HepG2 (cell line): ENCODE data around the gene ADGRE3. TPM values are rescaled to one million over a fixed set of nuclear protein-coding genes. Genes with fewer than 3 reads are reported as not detected.

Experiments
- ATAC-seq: fragments of 200-7000 bp; cut with Tn5 transposase; 3 replicates; pipeline ENCODE4 v1.9.1; 2020; ENCODE audit warnings: mild to moderate bottlenecking, moderate library complexity
- BruUV-seq: library from RNA; stranded (reverse); fragments of 400-500 nt; replicated peaks from 2 replicates; lab custom pipeline; 2021; lab: Mats Ljungman, UMichigan
- CTCF ChIA-PET: fragments of 300-600 bp; formaldehyde crosslinking; extraction: SDS; loops from one replicate; lab custom pipeline; 2021; ENCODE audit warnings: low total read pairs, inconsistent platforms, low intra/inter-chr PET ratio; lab: Yijun Ruan, JAX
- POLR2A ChIA-PET: fragments of 350-600 bp; sonication (Branson Sonifier 250); formaldehyde crosslinking; loops from one replicate; lab custom pipeline; 2020; ENCODE audit warnings: antibody characterized with exemption, inconsistent platforms; lab: Yijun Ruan, JAX
- DNase-seq: peaks from one replicate; pipeline ENCODE4 v3.0.0-alpha.2; 2015; ENCODE audit warnings: low spot score
- FAIRE-seq: peaks from 3 replicates; lab custom pipeline; 2011; peaks lifted over from hg19 to GRCh38; lab: Jason Lieb, UNC
- H2AFZ ChIP-seq: one replicate; pipeline ENCODE4 v1.6.1; 2011; ENCODE audit warnings: low read length, inconsistent platforms
- H3K27ac ChIP-seq: fragments of 300-600 bp; 3 replicates; pipeline ENCODE4 v1.8.0; 2011; ENCODE audit warnings: mixed run types, mild to moderate bottlenecking, mixed read lengths, low read length, inconsistent platforms; ENCODE audit not compliant: insufficient read depth; ENCODE audit errors: extremely low read length
- H3K27me3 ChIP-seq, 2 experiments: fragments of 200-600 bp in 1 of 2; 2 replicates in 1 of 2; 3 replicates in 1 of 2; pipeline versions ENCODE4 v1.6.0 to v1.8.0; 2011; ENCODE audit warnings: low read length in 2 of 2, mild to moderate bottlenecking in 2 of 2, moderate library complexity in 2 of 2, inconsistent platforms in 1 of 2; ENCODE audit not compliant: insufficient read depth in 2 of 2, control insufficient read depth in 1 of 2
- H3K36me3 ChIP-seq, 2 experiments: fragments of 200-600 bp in 1 of 2; replicated peaks in 1 of 2; 2 replicates in 1 of 2; 3 replicates in 1 of 2; pipeline versions ENCODE4 v1.5.1 to v1.8.0; 2011; ENCODE audit warnings: low read length in 2 of 2, inconsistent platforms in 1 of 2; ENCODE audit not compliant: insufficient read depth in 2 of 2, control insufficient read depth in 1 of 2
- H3K4me1 ChIP-seq: 2 replicates; pipeline ENCODE4 v1.5.1; 2012; ENCODE audit warnings: low read length, inconsistent platforms; ENCODE audit not compliant: insufficient read depth
- H3K4me2 ChIP-seq: 2 replicates; pipeline ENCODE4 v1.6.0; 2011; ENCODE audit warnings: low read depth, low read length, inconsistent platforms
- H3K4me3 ChIP-seq, 3 experiments: fragments of 200-600 bp in 1 of 3; sonication (generic), shearing (Covaris generic) in 1 of 3; replicated peaks in 1 of 3; 2 replicates each; pipeline ENCODE4 v1.5.1; 2011 to 2016; ENCODE audit warnings: low read length in 3 of 3, inconsistent platforms in 2 of 3, low read depth in 2 of 3, mild to moderate bottlenecking in 2 of 3, control low read depth in 1 of 3, mixed read lengths in 1 of 3; ENCODE audit not compliant: insufficient read depth in 1 of 3
- H3K79me2 ChIP-seq: one replicate; pipeline ENCODE4 v1.6.1; 2011; ENCODE audit warnings: low read length, inconsistent platforms; ENCODE audit not compliant: insufficient read depth
- H3K9ac ChIP-seq: 2 replicates; pipeline ENCODE4 v1.6.0; 2011; ENCODE audit warnings: mild to moderate bottlenecking, low read depth, low read length, inconsistent platforms; ENCODE audit not compliant: insufficient read depth
- H3K9me3 ChIP-seq: 2 replicates; pipeline ENCODE4 v1.5.1; 2012; ENCODE audit warnings: mild to moderate bottlenecking, low read length
- H4K20me1 ChIP-seq: 2 replicates; pipeline ENCODE4 v1.6.0; 2011; ENCODE audit warnings: inconsistent platforms, mild to moderate bottlenecking, low read length, moderate library complexity; ENCODE audit not compliant: insufficient read depth
- CC2D1A ChIP-seq: sonication (generic); formaldehyde crosslinking; IDR thresholded peaks from 2 replicates; pipeline ENCODE4 v1.8.1; 2023; ENCODE audit warnings: mild to moderate bottlenecking, missing genetic modification reagents
- CHCHD3 ChIP-seq: sonication (generic); formaldehyde crosslinking; IDR thresholded peaks from 2 replicates; pipeline ENCODE4 v1.8.0; 2022; ENCODE audit warnings: mild to moderate bottlenecking, missing genetic modification reagents, moderate library complexity
- GATAD2A ChIP-seq: IDR thresholded peaks from 2 replicates; pipeline ENCODE4 v1.6.1; 2016
- HNRNPUL1 ChIP-seq: fragments of 200-400 bp; formaldehyde crosslinking; IDR thresholded peaks from 2 replicates; pipeline ENCODE4 v1.6.1; 2017; ENCODE audit warnings: low read depth, mild to moderate bottlenecking, low read length, moderate library complexity
- HOXA9 ChIP-seq: sonication (generic); formaldehyde crosslinking; IDR thresholded peaks from 2 replicates; pipeline ENCODE4 v1.8.1; 2022; ENCODE audit warnings: missing genetic modification reagents, mild to moderate bottlenecking, moderate library complexity, borderline replicate concordance
- NR2F6 ChIP-seq, 2 experiments: IDR thresholded peaks; 2 replicates each; pipeline ENCODE4 v1.6.1; 2016; ENCODE audit warnings: antibody characterized with exemption in 1 of 2, mild to moderate bottlenecking in 1 of 2
- SMAD1 ChIP-seq: sonication (generic); formaldehyde crosslinking; IDR thresholded peaks from 2 replicates; pipeline ENCODE4 v1.4.0; 2020; ENCODE audit warnings: missing genetic modification reagents, low read depth, mild to moderate bottlenecking, borderline replicate concordance
- SRY ChIP-seq: sonication (generic); formaldehyde crosslinking; IDR thresholded peaks from 2 replicates; pipeline ENCODE4 v1.8.0; 2022; ENCODE audit warnings: mild to moderate bottlenecking, missing genetic modification reagents
- TOPORS ChIP-seq: sonication (generic); formaldehyde crosslinking; IDR thresholded peaks from 2 replicates; pipeline ENCODE4 v1.8.0; 2023; ENCODE audit warnings: mild to moderate bottlenecking, missing genetic modification reagents
- TRIM24 ChIP-seq: sonication (generic); formaldehyde crosslinking; IDR thresholded peaks from 2 replicates; pipeline ENCODE4 v1.8.0; 2022; ENCODE audit warnings: mild to moderate bottlenecking, missing genetic modification reagents
- ZNF549 ChIP-seq: sonication (generic); formaldehyde crosslinking; IDR thresholded peaks from 2 replicates; pipeline ENCODE4 v1.5.0; 2020; ENCODE audit warnings: missing genetic modification reagents
- ZNF674 ChIP-seq: sonication (generic); formaldehyde crosslinking; IDR thresholded peaks from 2 replicates; pipeline ENCODE4 v1.5.0; 2020; ENCODE audit warnings: low read depth, mild to moderate bottlenecking, missing genetic modification reagents
- WGBS: methylation state at CpG from one replicate; pipeline ENCODE4 v1.1.6; 2017; ENCODE audit warnings: low lambda C conversion rate; 5-methylcytosine and 5-hydroxymethylcytosine counted together
- in situ Hi-C: cut with HindIII; loops from 2 replicates; pipeline ENCODE4 v1.10.0; 2017; ENCODE audit warnings: low pct_unique_long_range_greater_than_20kb; ENCODE audit not compliant: extremely low pct_ligation_motif_present
- intact Hi-C: fragments of 100-400 bp; cut with micrococcal nuclease; formaldehyde crosslinking; loops from one replicate; pipeline ENCODE4 v1.10.0; 2022; ENCODE audit not compliant: unreplicated experiment
- polyA plus RNA-seq, 8 experiments: library from polyadenylated mRNA; depleted of rRNA in 3 of 8; stranded (reverse) in 7 of 8; unstranded in 1 of 8; fragments of >200 nt; fragmentation: Illumina TruSeq in 4 of 8; extraction: Trizol in 4 of 8; gene quantifications; 2 replicates each; pipeline versions ENCODE4 v1.2.1 to v1.2.3, GENCODE V29; 2011 to 2016; ENCODE audit warnings: low read depth in 4 of 8, missing spikeins in 1 of 8, mixed read lengths in 1 of 8; ENCODE audit not compliant: insufficient read depth in 1 of 8
- total RNA-seq, 5 experiments: library from RNA; depleted of rRNA; stranded (reverse); fragments of >200 nt; fragmentation: Illumina TruSeq; extraction: Trizol; gene quantifications; 2 replicates each; pipeline ENCODE4 v1.2.3, GENCODE V29; 2016; ENCODE audit warnings: low read depth in 1 of 5
- TF ChIP-seq, protein P1 (sequence below): sonication (generic); formaldehyde crosslinking; IDR thresholded peaks from 2 replicates; pipeline ENCODE4 v1.4.0; 2020; ENCODE audit warnings: missing genetic modification reagents, mild to moderate bottlenecking, borderline replicate concordance
- TF ChIP-seq, protein P2 (sequence below): sonication (generic); formaldehyde crosslinking; IDR thresholded peaks from 2 replicates; pipeline ENCODE4 v1.8.1; 2023; ENCODE audit warnings: mild to moderate bottlenecking, inconsistent platforms, moderate library complexity, missing genetic modification reagents, borderline replicate concordance
- TF ChIP-seq, protein P3 (sequence below): sonication (generic); formaldehyde crosslinking; IDR thresholded peaks from 2 replicates; pipeline ENCODE4 v1.5.1; 2020; ENCODE audit warnings: mild to moderate bottlenecking, missing genetic modification reagents, moderate library complexity
- TF ChIP-seq, protein P4 (sequence below): IDR thresholded peaks from 2 replicates; pipeline ENCODE4 v1.6.1; 2016; ENCODE audit warnings: low read depth, borderline replicate concordance
- TF ChIP-seq, protein P5 (sequence below): sonication (generic); formaldehyde crosslinking; IDR thresholded peaks from 2 replicates; pipeline ENCODE4 v1.9.0; 2021; ENCODE audit warnings: missing genetic modification reagents, borderline replicate concordance

The ADGRE3 gene
- total and polyA plus RNA-seq, 2 of the 13 experiments (the other 11 are each of a cell fraction or from before 2014, with no cell fraction given) = not detected

DNA sequence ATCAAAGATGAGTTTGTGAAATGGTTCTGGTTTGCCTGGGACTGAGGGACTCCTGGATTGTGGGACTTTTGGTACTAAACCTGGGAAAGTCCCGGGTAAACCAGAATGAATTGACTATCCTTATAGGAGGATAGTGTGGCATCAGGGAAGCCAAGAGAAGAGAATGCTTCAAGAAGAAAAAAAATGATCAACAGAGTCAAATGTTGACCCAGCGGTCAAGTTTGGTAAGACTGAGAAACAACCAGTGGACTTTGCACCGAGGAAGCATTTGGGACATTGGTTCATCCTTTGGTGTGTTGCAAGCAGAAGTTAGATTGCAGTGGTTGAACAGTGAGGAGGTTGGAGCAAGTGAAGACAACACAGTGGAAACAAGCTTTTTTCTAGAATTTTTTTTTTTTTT is 58.2 kb downstream of the ADGRE3 start:
- Histone ChIP-seq H3K4me1 (peaks cover 16% of the 10 kb centered on the region), H4K20me1 (no peaks in the 10 kb centered on the region), H3K9ac (no peak overlapping the region), H2AFZ (no peak overlapping the region), H3K4me3 (no peak overlapping the region), H3K27me3 (no peaks in the 10 kb centered on the region), H3K9me3 (peaks cover 14% of the 10 kb centered on the region), H3K36me3 (no peaks in the 10 kb centered on the region), H3K79me2 (no peaks in the 10 kb centered on the region), H3K4me2 (no peak overlapping the region), H3K27ac (peak overlapping the region; percentile 18)
- DNase-seq = peak; percentile 80
- intact Hi-C loops (no loop called here), in situ Hi-C loops (no loop called here)
- WGBS = 1% methylated on average over 3 of the region's 3 CpGs
- BruUV-seq = no TSS peak
- POLR2A ChIA-PET = interaction anchor here (1.0 kb wide), 1 partner anchor 74 kb away, joined by 4 read pairs; the partner anchor contains the start of gene ZNF333
- FAIRE-seq = peak; percentile 81
- ATAC-seq = peak; percentile 74
- CTCF ChIA-PET = no interaction called here
- TF ChIP-seq NR2F6 (IDR thresholded peaks at IDR 0.05) (peak; percentile 33; the same call in 1 of the 2 replicates), NR2F6 (CRISPR knock-in tag; IDR thresholded peaks at IDR 0.05) (peak; percentile 36; the same call in 1 of the 2 replicates), CC2D1A (CRISPR knock-in tag) (no peak), HNRNPUL1 (no peak), SMAD1 (CRISPR knock-in tag) (no peak), SRY (CRISPR knock-in tag) (no peak), TRIM24 (CRISPR knock-in tag) (0 out of 2 replicates have a peak, but pooled peaks have one; percentile 65), HOXA9 (CRISPR knock-in tag) (no peak), CHCHD3 (CRISPR knock-in tag) (no peak), TOPORS (no peak), ZNF674 (CRISPR knock-in tag) (no peak), ZNF549 (CRISPR knock-in tag) (no peak), GATAD2A (CRISPR knock-in tag) (peak; percentile 81)
- TF ChIP-seq, protein P1, sequence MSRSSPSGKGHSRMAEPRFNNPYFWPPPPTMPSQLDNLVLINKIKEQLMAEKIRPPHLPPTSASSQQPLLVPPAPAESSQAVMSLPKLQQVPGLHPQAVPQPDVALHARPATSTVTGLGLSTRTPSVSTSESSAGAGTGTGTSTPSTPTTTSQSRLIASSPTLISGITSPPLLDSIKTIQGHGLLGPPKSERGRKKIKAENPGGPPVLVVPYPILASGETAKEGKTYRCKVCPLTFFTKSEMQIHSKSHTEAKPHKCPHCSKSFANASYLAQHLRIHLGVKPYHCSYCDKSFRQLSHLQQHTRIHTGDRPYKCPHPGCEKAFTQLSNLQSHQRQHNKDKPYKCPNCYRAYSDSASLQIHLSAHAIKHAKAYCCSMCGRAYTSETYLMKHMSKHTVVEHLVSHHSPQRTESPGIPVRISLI (CRISPR knock-in tag) = 0 out of 2 replicates have a peak, but pooled peaks have one; percentile 43
- TF ChIP-seq, protein P2, sequence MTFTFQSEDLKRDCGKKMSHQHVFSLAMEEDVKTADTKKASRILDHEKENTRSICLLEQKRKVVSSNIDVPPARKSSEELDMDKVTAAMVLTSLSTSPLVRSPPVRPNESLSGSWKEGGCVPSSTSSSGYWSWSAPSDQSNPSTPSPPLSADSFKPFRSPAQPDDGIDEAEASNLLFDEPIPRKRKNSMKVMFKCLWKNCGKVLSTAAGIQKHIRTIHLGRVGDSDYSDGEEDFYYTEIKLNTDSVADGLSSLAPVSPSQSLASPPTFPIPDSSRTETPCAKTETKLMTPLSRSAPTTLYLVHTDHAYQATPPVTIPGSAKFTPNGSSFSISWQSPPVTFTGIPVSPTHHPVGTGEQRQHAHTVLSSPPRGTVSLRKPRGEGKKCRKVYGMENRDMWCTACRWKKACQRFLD (CRISPR knock-in tag) = no peak
- TF ChIP-seq, protein P3, sequence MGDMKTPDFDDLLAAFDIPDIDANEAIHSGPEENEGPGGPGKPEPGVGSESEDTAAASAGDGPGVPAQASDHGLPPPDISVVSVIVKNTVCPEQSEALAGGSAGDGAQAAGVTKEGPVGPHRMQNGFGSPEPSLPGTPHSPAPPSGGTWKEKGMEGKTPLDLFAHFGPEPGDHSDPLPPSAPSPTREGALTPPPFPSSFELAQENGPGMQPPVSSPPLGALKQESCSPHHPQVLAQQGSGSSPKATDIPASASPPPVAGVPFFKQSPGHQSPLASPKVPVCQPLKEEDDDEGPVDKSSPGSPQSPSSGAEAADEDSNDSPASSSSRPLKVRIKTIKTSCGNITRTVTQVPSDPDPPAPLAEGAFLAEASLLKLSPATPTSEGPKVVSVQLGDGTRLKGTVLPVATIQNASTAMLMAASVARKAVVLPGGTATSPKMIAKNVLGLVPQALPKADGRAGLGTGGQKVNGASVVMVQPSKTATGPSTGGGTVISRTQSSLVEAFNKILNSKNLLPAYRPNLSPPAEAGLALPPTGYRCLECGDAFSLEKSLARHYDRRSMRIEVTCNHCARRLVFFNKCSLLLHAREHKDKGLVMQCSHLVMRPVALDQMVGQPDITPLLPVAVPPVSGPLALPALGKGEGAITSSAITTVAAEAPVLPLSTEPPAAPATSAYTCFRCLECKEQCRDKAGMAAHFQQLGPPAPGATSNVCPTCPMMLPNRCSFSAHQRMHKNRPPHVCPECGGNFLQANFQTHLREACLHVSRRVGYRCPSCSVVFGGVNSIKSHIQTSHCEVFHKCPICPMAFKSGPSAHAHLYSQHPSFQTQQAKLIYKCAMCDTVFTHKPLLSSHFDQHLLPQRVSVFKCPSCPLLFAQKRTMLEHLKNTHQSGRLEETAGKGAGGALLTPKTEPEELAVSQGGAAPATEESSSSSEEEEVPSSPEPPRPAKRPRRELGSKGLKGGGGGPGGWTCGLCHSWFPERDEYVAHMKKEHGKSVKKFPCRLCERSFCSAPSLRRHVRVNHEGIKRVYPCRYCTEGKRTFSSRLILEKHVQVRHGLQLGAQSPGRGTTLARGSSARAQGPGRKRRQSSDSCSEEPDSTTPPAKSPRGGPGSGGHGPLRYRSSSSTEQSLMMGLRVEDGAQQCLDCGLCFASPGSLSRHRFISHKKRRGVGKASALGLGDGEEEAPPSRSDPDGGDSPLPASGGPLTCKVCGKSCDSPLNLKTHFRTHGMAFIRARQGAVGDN (CRISPR knock-in tag) = no peak
- TF ChIP-seq, protein P4, sequence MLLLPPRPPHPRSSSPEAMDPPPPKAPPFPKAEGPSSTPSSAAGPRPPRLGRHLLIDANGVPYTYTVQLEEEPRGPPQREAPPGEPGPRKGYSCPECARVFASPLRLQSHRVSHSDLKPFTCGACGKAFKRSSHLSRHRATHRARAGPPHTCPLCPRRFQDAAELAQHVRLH (CRISPR knock-in tag) = no peak
- TF ChIP-seq, protein P5, sequence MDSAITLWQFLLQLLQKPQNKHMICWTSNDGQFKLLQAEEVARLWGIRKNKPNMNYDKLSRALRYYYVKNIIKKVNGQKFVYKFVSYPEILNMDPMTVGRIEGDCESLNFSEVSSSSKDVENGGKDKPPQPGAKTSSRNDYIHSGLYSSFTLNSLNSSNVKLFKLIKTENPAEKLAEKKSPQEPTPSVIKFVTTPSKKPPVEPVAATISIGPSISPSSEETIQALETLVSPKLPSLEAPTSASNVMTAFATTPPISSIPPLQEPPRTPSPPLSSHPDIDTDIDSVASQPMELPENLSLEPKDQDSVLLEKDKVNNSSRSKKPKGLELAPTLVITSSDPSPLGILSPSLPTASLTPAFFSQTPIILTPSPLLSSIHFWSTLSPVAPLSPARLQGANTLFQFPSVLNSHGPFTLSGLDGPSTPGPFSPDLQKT (CRISPR knock-in tag) = no peak
